ENCODE measurements around the gene MYO3B.

The MYO3B gene

GRCh38 chr2:170362871-170363631, 185.1 kb downstream of the MYO3B start:
- no peak for DNase-seq (ENCODE audit: low spot score)
- in situ Hi-C loops (cut with MboI; ENCODE audit: low sequenced_read_pairs, unreplicated experiment): no loop called here
- TF ChIP-seq CTCF (IDR thresholded peaks at IDR 0.05; ENCODE audit: borderline replicate concordance, control extremely low read depth, extremely low read depth, insufficient read depth, missing control alignments): no peak

GRCh38 chr2:170365003-170365402, 187.1 kb downstream of the MYO3B start:
- in situ Hi-C loops (cut with MboI; ENCODE audit: low sequenced_read_pairs, unreplicated experiment): no loop called here
- DNase-seq (ENCODE audit: low spot score): no peak
- no peak for TF ChIP-seq CTCF (IDR thresholded peaks at IDR 0.05; ENCODE audit: borderline replicate concordance, control extremely low read depth, extremely low read depth, insufficient read depth, missing control alignments)

GRCh38 chr2:170365686-170366085, 187.7 kb downstream of the MYO3B start:
- no peak for TF ChIP-seq CTCF (IDR thresholded peaks at IDR 0.05; ENCODE audit: borderline replicate concordance, control extremely low read depth, extremely low read depth, insufficient read depth, missing control alignments)
- in situ Hi-C loops (cut with MboI; ENCODE audit: low sequenced_read_pairs, unreplicated experiment): no loop called here
- no peak for DNase-seq (ENCODE audit: low spot score)

- in situ Hi-C loops (cut with MboI; ENCODE audit: low sequenced_read_pairs, unreplicated experiment): no loop called here
- no peak for TF ChIP-seq CTCF (IDR thresholded peaks at IDR 0.05; ENCODE audit: borderline replicate concordance, control extremely low read depth, extremely low read depth, insufficient read depth, missing control alignments)
- no peak for DNase-seq (ENCODE audit: low spot score)
These were observed 190.4 kb downstream of the MYO3B start for GRCh38 chr2:170368370-170368769.

- no peak for TF ChIP-seq CTCF (IDR thresholded peaks at IDR 0.05; ENCODE audit: borderline replicate concordance, control extremely low read depth, extremely low read depth, insufficient read depth, missing control alignments)
- in situ Hi-C loops (cut with MboI; ENCODE audit: low sequenced_read_pairs, unreplicated experiment): no loop called here
- no peak for DNase-seq (ENCODE audit: low spot score)
These were observed 191.3 kb downstream of the MYO3B start for GRCh38 chr2:170369228-170369627.

- no peak for TF ChIP-seq CTCF (IDR thresholded peaks at IDR 0.05; ENCODE audit: borderline replicate concordance, control extremely low read depth, extremely low read depth, insufficient read depth, missing control alignments)
- no peak for DNase-seq (ENCODE audit: low spot score)
- in situ Hi-C loops (cut with MboI; ENCODE audit: low sequenced_read_pairs, unreplicated experiment): loop anchor here (10.0 kb wide), 1 partner anchor 445 kb away; the partner anchor contains the start of gene GAD1
These were observed 191.9 kb downstream of the MYO3B start for GRCh38 chr2:170369894-170370293.
